Measurements from ENCODE around the gene CHSY1.

The CHSY1 gene

GRCh38 chr15:101187820-101188636 is 63.8 kb downstream of the CHSY1 start:
- no peak for DNase-seq (ENCODE audit: low read depth in 2 of 2)

DNA sequence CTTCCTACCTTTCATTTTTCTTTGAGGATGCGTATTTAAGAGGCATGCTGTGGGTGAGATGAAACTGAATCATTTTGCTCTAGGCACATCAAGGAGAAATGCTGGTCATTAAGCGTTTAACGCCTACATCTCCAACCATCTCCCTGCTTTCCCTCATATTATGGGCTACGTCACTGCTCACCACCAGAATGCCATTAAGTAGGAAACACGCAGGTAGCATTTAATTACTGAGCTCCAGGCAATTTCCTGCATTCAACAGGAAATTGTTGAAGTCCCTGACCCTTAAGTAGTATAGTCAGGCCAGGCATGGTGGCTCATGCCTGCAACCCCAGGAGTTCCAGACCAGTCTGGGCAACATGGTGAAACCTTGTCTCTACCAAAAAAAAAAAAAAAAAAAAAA is 66.1 kb downstream of the CHSY1 start:
- DNase-seq (ENCODE audit: low read depth in 2 of 2): no peak

DNA sequence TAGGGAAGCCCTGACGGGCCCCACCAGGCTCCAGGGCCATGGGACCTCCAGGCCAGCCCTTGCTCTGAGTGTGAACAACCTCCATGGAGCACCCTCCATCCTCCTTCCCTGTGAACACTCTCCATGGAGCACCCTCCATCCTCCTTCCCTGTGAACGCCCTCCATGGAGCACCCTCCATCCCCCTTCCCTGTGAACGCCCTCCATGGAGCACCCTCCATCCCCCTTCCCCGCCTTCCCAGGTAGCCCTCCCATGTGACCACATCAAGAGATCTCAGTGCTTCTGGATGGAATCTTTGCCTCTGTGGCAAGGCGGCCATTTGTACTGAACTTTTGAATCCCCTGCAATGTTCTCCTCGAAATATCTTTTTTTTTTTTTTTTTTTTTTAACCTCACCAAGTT is 66.5 kb downstream of the CHSY1 start:
- no peak for DNase-seq (ENCODE audit: low read depth in 2 of 2)

DNA sequence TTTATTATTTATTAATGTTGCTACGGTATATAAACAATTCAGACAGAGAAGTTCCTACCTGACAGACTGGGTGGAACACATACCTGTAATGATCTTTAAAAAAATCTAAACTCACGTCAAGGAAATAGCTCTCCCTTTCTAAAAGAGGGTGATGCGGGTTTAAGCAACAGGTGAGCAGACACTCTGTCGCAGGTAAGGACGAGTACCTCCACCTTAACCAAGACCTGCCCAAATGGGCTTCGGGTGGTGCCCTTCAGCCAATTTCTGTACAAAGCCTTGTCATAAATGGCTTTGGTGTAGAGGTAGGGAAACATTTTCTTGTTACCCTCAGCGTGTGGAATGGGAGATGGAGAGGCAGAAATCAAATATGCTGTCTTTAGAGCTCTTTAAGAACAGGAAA is 67.0 kb downstream of the CHSY1 start:
- no peak for DNase-seq (ENCODE audit: low read depth in 2 of 2)

DNA sequence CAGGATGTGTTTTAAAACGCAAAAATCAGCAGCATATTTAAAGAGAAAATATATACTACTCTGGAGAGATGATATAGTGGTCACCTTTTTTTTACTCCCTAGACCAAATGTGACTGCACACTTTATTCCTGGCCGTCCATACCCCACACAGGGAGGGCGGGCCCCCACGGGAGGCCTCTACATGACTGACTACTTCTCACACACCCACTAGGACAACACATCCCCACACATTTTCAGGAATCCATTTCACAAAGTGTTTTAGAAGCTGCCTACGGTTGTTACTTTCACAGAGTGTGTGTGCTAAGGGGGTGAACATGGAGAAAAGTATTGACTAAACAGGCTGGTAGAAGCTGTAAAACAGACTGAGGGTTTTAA is 67.9 kb downstream of the CHSY1 start:
- DNase-seq (ENCODE audit: low read depth in 2 of 2): no peak

DNA sequence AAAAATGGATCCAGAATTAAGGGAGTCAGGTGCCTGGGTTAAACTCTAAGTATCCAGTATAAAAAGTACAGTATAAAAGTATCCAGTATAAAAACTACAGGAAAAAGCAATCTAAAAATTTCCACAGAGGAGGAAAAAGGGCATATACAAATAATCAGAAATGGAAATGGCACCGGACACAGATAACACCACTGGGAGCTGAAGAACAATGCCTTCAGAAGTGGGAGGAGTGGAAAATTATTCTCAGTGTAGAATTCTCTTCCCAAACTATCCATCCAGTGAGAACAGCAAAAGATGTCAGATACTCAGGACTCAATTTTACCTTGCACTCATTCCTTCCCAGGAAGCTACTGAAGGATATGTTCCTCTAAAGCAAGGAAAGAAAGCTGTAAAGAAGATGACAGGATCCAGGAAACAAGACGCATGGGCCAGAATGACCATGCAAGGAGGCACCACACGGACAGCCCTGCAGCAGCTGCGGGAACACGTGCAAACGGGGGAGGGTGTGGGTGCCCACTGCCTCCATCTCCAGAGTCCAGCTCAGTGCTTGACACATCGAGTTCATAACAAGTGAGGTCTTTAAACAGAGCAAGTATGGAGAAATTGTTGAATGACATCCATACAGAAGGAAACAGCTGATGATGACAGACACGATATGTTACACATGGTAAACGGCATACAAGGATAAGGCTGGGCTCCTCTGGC is 68.5 kb downstream of the CHSY1 start:
- DNase-seq (ENCODE audit: low read depth in 2 of 2): no peak

DNA sequence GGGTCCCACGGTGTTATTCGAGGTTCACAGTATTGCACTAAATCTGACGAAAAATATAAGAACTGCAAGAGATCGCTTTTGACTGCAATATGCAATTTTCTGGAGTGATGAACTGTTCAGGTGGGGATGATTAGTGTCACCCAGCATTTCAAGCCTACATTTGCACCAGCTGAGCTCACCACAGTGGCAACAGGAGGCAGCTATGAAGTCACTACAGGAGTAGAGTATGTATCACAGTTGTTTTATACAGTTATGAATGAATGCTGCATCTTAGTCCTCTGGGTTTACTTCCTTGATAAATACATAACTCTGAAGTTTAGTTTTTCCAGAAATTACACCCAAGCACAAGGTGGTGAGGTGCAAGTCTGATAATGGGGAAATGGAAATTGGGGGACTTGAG is 69.6 kb downstream of the CHSY1 start:
- no peak for DNase-seq (ENCODE audit: low read depth in 2 of 2)

GRCh38 chr15:101181349-101181748 is 70.5 kb downstream of the CHSY1 start:
- no peak for DNase-seq (ENCODE audit: low read depth in 2 of 2)

- no peak for DNase-seq (ENCODE audit: low read depth in 2 of 2)
Measured at GRCh38 chr15:101180620-101181307, 71.1 kb downstream of the CHSY1 start.

DNA sequence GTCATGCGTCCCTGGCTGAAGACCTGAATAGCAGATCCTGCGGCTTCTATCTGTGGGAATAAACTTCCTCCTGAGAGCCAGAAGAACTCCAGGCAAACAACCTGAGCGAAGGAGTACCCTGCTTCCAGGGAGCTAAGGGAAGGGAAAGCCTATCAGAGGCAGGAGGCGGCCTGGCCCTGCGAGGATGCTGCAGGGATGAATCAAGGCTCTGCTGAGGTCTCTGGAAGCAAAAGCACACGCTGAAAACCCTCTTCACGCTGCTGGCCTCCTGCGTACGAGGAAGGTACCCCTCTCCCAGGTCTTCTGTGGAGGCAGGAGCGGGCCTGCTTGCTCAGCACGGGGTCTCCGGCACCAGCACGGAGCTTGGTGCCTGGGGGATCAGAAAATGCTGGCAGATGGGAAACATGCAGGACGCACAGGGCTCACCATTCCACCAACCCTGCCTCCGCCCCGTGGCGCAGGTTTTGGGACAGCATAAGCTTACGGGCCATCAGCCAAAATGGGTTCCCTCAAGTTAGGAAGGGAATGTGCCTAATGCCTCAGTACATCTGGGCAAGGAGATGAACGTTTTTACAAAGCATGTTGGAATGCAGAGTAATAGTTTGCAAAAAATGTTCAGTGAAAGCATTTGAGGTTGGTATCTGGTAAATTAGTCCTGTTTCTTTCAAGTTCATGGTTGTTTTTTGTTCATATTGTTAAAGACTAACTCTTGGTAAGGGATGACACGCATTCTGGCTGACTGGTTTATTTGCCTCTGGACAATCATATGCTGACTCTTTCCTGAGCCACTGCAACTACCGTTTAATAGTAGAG is 72.3 kb downstream of the CHSY1 start:
- DNase-seq (ENCODE audit: low read depth in 2 of 2): no peak

GRCh38 chr15:101178931-101179330 is 72.9 kb downstream of the CHSY1 start:
- DNase-seq (ENCODE audit: low read depth in 2 of 2): no peak

- DNase-seq (ENCODE audit: low read depth in 2 of 2): no peak
Measured at GRCh38 chr15:101178479-101178878, 73.4 kb downstream of the CHSY1 start.

GRCh38 chr15:101177866-101178265 is 74.0 kb downstream of the CHSY1 start:
- DNase-seq (ENCODE audit: low read depth in 2 of 2): no peak

DNA sequence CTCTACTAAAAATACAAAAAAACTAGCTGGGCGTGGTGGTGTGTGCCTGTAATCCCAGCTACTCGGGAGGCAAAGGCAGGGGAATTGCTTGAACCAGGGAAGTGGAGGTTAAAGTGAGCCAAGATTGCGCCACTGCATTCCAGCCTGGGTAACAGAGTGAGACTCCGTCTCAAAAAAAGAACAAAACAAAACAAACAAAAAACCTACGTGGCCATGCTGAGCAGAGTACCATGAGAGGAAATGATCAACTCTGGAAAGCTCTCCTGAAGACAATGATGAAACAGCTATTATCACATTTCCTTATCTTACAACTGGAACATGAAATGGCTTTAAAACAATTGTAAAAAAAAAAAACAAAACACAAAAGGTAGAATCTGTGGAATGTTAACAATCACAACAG is 75.2 kb downstream of the CHSY1 start:
- DNase-seq (ENCODE audit: low read depth in 2 of 2): no peak

DNA sequence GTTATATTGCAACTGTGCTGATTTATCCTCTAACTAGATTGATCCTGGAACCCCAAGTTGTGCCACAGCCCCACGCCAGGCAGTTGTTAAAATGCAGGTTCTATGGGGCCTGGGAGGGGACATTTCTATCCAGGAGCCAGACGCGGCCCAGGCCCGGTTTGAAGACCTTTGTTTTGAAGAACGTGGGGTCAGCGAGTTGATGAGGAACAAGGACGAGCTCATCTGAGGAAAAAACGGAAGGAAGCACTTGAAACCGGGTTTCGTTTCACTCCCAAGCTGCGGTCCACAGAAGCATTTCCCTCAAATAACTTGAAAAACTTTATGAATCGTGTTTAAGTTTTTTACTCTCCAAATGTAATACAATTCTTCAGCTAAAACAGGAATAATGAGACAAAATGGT is 76.4 kb downstream of the CHSY1 start:
- no peak for DNase-seq (ENCODE audit: low read depth in 2 of 2)

DNA sequence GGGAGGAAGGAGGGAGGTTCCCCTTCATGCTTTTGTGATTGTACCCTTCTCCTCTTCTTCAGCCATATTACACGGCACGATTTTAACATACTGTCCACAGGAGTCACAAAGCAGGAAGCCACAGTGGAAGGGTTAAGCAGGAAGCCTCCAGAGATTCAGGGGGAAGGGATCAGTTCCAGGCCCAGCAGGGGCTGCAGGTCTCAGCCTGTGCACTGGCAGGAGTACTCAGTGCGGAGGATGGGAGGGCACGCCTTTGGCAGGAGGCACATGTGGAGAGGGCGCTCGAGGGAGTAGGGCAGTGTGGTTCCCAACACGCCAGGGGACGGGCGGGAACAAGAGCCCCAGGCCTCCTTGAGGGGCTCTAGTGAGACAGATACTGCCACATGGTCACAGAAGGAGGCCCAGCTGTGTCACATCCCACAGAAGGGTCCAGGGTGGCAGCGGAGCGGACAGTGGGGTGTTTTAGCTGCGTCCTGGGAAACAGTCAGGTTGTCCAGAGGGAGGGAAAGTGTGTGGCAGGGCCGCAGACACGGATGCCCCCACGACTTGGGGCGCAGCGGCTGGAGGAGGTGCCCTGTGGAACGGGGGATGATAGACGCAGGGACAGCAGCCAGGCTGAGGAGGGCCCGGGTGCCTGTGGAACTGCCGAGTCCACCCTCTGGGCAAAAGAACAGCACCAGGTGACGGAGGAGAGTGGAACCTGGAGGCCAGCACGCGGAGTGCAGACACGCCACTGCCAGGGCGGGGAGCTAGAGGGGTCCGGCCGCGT is 77.5 kb downstream of the CHSY1 start:
- no peak for DNase-seq (ENCODE audit: low read depth in 2 of 2)

DNA sequence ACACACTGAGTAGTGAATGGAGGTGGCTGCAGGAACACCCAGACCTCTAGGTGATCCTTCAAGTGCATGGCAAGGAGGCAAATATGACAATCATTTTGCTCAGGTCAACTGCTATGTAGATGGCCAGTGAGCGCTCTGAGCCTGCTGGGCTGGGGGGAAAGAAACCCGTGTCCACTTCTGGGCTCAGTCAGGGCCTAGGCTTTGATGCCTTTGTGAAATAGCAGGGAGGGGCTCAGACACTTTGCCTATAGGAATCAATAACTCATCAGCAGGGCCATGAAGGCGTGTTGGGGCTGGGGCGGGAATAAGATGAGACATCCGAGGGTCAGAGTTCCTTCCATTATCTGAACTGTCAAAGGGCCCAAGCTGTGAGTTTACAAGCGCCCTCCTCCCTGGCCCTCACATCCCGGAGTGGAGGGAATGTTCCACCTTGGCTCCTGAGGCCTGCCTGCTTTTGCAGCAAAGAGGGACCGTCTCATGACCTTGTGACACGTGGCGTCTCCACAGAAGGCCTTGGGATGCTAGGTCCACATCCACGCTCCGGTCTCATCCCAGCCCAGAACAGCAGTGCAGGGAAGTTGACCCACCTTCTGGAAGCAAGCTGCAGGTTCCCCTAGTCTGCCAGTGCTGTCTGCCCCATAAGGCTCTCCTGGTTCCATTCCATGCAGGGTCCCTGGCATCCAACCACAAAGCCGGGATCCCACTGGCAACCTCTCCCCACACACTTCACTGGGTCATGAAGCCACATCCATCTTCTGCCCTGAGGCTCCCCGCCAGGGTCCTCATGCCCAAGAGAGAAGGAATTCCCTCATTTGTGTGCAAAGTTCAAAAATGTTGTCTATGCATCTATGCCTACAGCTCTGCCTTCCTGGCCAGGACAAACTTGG is 78.4 kb downstream of the CHSY1 start:
- no peak for DNase-seq (ENCODE audit: low read depth in 2 of 2)

DNA sequence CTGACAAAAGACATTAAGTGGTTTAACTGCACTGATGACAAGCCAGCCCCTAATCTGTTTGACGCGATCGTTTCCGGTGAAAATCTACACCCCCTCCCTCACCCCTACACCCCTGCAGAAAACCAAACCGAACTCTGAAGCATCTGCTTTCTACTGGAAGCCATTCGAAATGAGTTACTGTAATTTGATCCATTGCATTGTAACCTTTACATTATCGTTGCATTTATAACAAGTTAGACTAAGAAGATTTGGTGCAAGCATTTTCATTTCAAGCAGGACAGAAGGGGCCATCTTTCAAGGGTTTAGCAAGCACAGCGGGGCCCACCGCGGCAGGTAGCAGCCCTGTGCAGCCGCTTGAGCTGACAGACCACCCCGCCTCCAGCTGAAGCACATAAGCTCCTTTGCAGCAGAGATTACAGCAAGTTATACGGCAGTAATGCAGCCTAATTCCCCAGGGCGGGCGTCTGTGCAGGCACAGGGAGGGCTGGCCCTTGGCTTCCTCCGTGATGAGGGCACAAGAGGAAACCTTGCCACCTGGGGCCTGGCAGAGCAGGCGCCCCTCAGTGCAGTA is 79.3 kb downstream of the CHSY1 start:
- no peak for DNase-seq (ENCODE audit: low read depth in 2 of 2)

- no peak for DNase-seq (ENCODE audit: low read depth in 2 of 2)
Measured at GRCh38 chr15:101171954-101172353, 79.9 kb downstream of the CHSY1 start.
